Skin of body (tissue), 1 donor: ENCODE measurements around the gene FAM98B. TPM values are rescaled to one million over a fixed set of nuclear protein-coding genes. Genes with fewer than 3 reads are reported as not detected.

Experiments
- total RNA-seq: library from RNA; depleted of rRNA; stranded (reverse); fragments of >200 nt; gene quantifications from one replicate; pipeline ENCODE4 v1.2.3, GENCODE V29; 2014

Gene FAM98B
- total RNA-seq, 1 donor from 2014 or later, result 35.4 TPM

Other genes with a start within 250 kb of the FAM98B start
- 57.2 TPM for gene SPRED1, start 201.3 kb upstream of the FAM98B start, total RNA-seq
- 4.5 TPM for gene RASGRP1, start 110.7 kb downstream of the FAM98B start, total RNA-seq